Activated CD4-positive, CD25-positive, alpha-beta regulatory T cell treated with anti-CD3 and anti-CD28 coated beads, Interleukin-2, amount 50 U/mL, for 72 hours (primary cell): ENCODE data around the gene RILPL1.
"Not testable (repeated sequence)": the region's sequence is repeated elsewhere in the genome, so short reads cannot be mapped to it uniquely, and the experiment has no call there.

Source experiments
- DNase-seq: peaks from one replicate; pipeline ENCODE4 v3.0.0; 2021

RILPL1 gene

GRCh38 chr12:123533672-123534643 is at the start of gene RILPL1:
Gene RILPL1 (minus strand): TSS chr12:123533719. CDS start chr12:123533482, 237 bp downstream.
- peak; percentile 55 for DNase-seq

GRCh38 chr12:123580772-123581171 is 47.3 kb upstream of the RILPL1 start:
- no peak for DNase-seq

GRCh38 chr12:123578829-123579228 is 45.3 kb upstream of the RILPL1 start:
- not testable (repeated sequence) for DNase-seq

GRCh38 chr12:123578243-123578642 is 44.7 kb upstream of the RILPL1 start:
- DNase-seq: no peak

- DNase-seq: no peak
These were observed 43.1 kb upstream of the RILPL1 start for GRCh38 chr12:123576611-123577010.

GRCh38 chr12:123573870-123574269 is 40.4 kb upstream of the RILPL1 start:
- no peak for DNase-seq

GRCh38 chr12:123572391-123572790 is 38.9 kb upstream of the RILPL1 start:
- no peak for DNase-seq

- DNase-seq: no peak
These were observed 37.9 kb upstream of the RILPL1 start for GRCh38 chr12:123571343-123571813.

- DNase-seq: no peak
These were observed 25.9 kb upstream of the RILPL1 start for GRCh38 chr12:123559468-123559867.

GRCh38 chr12:123558487-123558886 is 25.0 kb upstream of the RILPL1 start:
- not testable (repeated sequence) for DNase-seq

GRCh38 chr12:123554843-123555242 is 21.3 kb upstream of the RILPL1 start:
- not testable (repeated sequence) for DNase-seq

- not testable (repeated sequence) for DNase-seq
These were observed 20.6 kb upstream of the RILPL1 start for GRCh38 chr12:123554136-123554535.

- no peak for DNase-seq
These were observed 17.2 kb upstream of the RILPL1 start for GRCh38 chr12:123550700-123551099.

GRCh38 chr12:123548107-123548506 is 14.6 kb upstream of the RILPL1 start:
- DNase-seq: no peak

- no peak for DNase-seq
These were observed 12.8 kb upstream of the RILPL1 start for GRCh38 chr12:123546281-123546680.

- DNase-seq: no peak
These were observed 10.0 kb upstream of the RILPL1 start for GRCh38 chr12:123543541-123543940.

- DNase-seq: no peak
These were observed 7.6 kb upstream of the RILPL1 start for GRCh38 chr12:123540899-123541662.

GRCh38 chr12:123535952-123536351 is 2.4 kb upstream of the RILPL1 start:
- DNase-seq: not testable (repeated sequence)

- peak; percentile 44 for DNase-seq
These were observed 490 bp downstream of the RILPL1 start for GRCh38 chr12:123532808-123533649.

GRCh38 chr12:123532019-123532418 is 1.5 kb downstream of the RILPL1 start:
- DNase-seq: no peak

- no peak for DNase-seq
These were observed 2.4 kb downstream of the RILPL1 start for GRCh38 chr12:123531091-123531490.

- no peak for DNase-seq
These were observed 2.9 kb downstream of the RILPL1 start for GRCh38 chr12:123530668-123531067.

- DNase-seq: no peak
These were observed 3.8 kb downstream of the RILPL1 start for GRCh38 chr12:123529686-123530085.
